BJ (cell line): ENCODE data around the gene CARD6. TPM values are rescaled to one million over a fixed set of nuclear protein-coding genes. Genes with fewer than 3 reads are reported as not detected.

Source experiments
- CTCF ChIA-PET: fragments of 350-600 bp; formaldehyde crosslinking; extraction: SDS; loops from one replicate; lab custom pipeline; 2021; ENCODE audit warnings: antibody characterized with exemption, inconsistent platforms; lab: Yijun Ruan, JAX
- POLR2A ChIA-PET: fragments of 300-600 bp; sonication (Branson Sonifier 250); formaldehyde crosslinking; extraction: SDS; loops from one replicate; lab custom pipeline; 2021; ENCODE audit warnings: antibody characterized with exemption; lab: Charles Lee
- DNase-seq: peaks from one replicate; pipeline ENCODE4 v3.0.0-alpha.2; 2011; ENCODE audit warnings: low read depth
- H3K27me3 ChIP-seq: 2 replicates; pipeline ENCODE4 v1.6.0; 2011; ENCODE audit warnings: low read length; ENCODE audit not compliant: control insufficient read depth, insufficient read depth
- H3K36me3 ChIP-seq: 2 replicates; pipeline ENCODE4 v1.5.1; 2011; ENCODE audit warnings: low read length; ENCODE audit not compliant: control insufficient read depth, insufficient read depth
- H3K4me3 ChIP-seq: 2 replicates; pipeline ENCODE4 v1.5.1; 2011; ENCODE audit warnings: low read depth, mild to moderate bottlenecking, control low read depth, low read length
- CTCF ChIP-seq: IDR thresholded peaks from 2 replicates; pipeline ENCODE4 v1.5.1; 2011; ENCODE audit warnings: low read depth, mild to moderate bottlenecking, control low read depth, inconsistent platforms, low read length, moderate library complexity; ENCODE audit not compliant: insufficient read depth
- polyA plus RNA-seq: library from polyadenylated mRNA; depleted of rRNA; stranded (reverse); fragments of >200 nt; gene quantifications from 2 replicates; pipeline ENCODE4 v1.2.3, GENCODE V29; 2011

Gene CARD6
- polyA plus RNA-seq, 1 experiment: 0.63 TPM

- ChIA-PET POLR2A (interaction anchor here (0.6 kb wide), 1 partner anchor 11 kb away, joined by 6 read pairs; no protein-coding TSS in a partner anchor), CTCF (interaction anchor here (0.6 to 1.1 kb wide), 7 partner anchors 10 to 231 kb away, joined by 3 read pairs; partner anchors contain the start of gene TTC33)
- Histone ChIP-seq H3K36me3 (no peaks in the 10 kb centered on the region), H3K4me3 (peak overlapping the region; percentile 67), H3K27me3 (no peaks in the 10 kb centered on the region)
- no peak for DNase-seq
- TF ChIP-seq CTCF: no peak
Observed at GRCh38 chr5:40797273-40798011, 43.7 kb upstream of the CARD6 start.

DNA sequence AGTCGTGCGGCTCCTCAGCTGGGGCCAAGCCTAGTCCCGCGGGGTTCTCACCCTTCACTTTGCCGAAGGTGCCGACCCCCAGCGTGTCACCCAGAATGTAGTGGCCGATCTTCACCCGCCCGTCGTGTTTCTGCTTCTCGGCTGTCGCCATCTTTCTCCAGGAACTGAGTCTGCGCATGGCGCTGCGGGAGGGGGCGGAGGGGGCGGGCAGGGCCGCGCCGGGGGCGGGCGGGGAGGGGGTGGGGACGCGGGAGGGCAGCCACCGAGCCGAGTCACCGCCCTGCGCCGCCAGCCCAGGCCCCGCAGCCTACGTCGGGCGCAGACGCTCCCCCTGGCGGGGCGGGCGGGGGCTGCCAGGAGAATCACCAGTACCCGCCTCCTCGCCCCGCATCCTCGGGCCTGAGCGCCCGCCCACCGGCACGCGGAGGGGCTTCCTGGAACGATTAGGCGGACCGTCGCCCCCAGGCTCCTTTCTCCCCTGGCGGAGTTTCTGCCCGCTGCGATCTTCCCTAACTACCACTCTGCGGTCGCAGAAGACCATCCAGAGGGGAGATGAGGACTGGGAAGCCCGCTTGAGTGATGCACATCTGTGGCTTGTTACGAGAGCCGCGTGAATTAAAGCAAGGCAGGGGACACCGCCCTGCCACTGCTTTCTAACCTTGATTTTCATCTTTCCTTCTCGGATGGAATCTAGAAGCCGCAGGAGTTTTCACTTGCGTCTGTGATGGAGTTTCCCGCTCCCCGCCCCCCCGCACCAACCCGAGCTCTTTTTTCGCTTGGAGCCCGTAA is 43.0 kb upstream of the CARD6 start, which contains the start of gene PRKAA1:
PRKAA1 (minus strand) TSS at position 363 of the 789 bp plus-strand sequence; CDS start at position 178, 185 bp downstream.
- ChIA-PET POLR2A (interaction anchor here (0.6 kb wide), 3 partner anchors 9 to 33 kb away, joined by 3 to 6 read pairs (median 5); no protein-coding TSS in a partner anchor), CTCF (interaction anchor here (0.6 to 1.1 kb wide), 8 partner anchors 9 to 232 kb away, joined by 3 read pairs; partner anchors contain the start of gene TTC33)
- Histone ChIP-seq H3K4me3 (peak within 1 kb of the TSS; percentile 67), H3K36me3 (no peaks in the 10 kb centered on the region), H3K27me3 (no peaks in the 10 kb centered on the region)
- peak; percentile 59 for TF ChIP-seq CTCF
- no peak for DNase-seq

DNA sequence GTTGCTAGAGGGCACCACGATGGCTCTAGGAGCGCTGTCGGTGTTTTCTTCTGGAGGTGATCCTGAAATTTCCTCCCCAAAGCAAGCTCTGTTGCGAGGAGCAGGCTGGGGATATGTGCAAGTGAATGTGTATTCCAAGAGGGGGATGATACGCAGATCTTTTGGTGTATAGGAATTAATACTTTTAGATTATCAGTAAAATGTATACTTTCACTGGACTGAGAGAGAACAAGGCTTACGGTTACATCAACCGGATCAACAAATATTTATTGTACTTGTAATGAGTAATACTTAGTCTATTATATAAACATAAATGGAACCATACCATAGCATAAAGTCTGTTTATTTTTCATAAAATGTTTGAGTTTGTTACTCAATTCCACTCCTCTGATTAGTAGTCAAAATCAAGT is 42.4 kb upstream of the CARD6 start:
- no peaks in the 10 kb centered on the region for H3K27me3 ChIP-seq
- DNase-seq: no peak
- CTCF ChIA-PET: interaction anchor here (0.6 to 1.1 kb wide), 2 partner anchors 8 to 17 kb away, joined by 3 read pairs; no protein-coding TSS in a partner anchor
- POLR2A ChIA-PET: interaction anchor here (0.6 kb wide), 2 partner anchors 9 to 33 kb away, joined by 3 to 5 read pairs; no protein-coding TSS in a partner anchor
- TF ChIP-seq CTCF: peak; percentile 27; the same call in 1 of the 2 replicates
- H3K4me3 ChIP-seq: peak overlapping the region; percentile 67
- no peaks in the 10 kb centered on the region for H3K36me3 ChIP-seq

- H3K36me3 ChIP-seq: no peaks in the 10 kb centered on the region
- H3K4me3 ChIP-seq: peak overlapping the region; percentile 67; the same call in 1 of the 2 replicates
- DNase-seq: no peak
- no peaks in the 10 kb centered on the region for H3K27me3 ChIP-seq
- TF ChIP-seq CTCF: no peak
- ChIA-PET POLR2A (interaction anchor here (0.6 kb wide), 1 partner anchor 10 kb away, joined by 5 read pairs; no protein-coding TSS in a partner anchor), CTCF (interaction anchor here (0.6 to 1.1 kb wide), 2 partner anchors 8 to 16 kb away, joined by 3 read pairs; no protein-coding TSS in a partner anchor)
Observed at GRCh38 chr5:40799258-40799657, 41.9 kb upstream of the CARD6 start.
